NCI-H460 (cell line): Measurements from ENCODE around the gene DYSF. TPM values are rescaled to one million over a fixed set of nuclear protein-coding genes. Genes with fewer than 3 reads are reported as not detected.
"Not testable (repeated sequence)": the region's sequence is repeated elsewhere in the genome, so short reads cannot be mapped to it uniquely, and the experiment has no call there.

Experiments
- DNase-seq: peaks from one replicate; pipeline ENCODE4 v3.0.0-alpha.2; 2016; ENCODE audit warnings: low read depth; ENCODE audit errors: extremely low read depth
- total RNA-seq: library from RNA; depleted of rRNA; stranded (reverse); fragments of >200 nt; shearing (Covaris generic); gene quantifications from 2 replicates; pipeline ENCODE4 v1.2.3, GENCODE V29; 2014

The DYSF gene
- total RNA-seq, 1 experiment from 2014 or later: 3.4 TPM

- DNase-seq: no peak
These were observed 177.3 kb downstream of the DYSF start for GRCh38 chr2:71630454-71631328.

GRCh38 chr2:71631411-71631931 lies 178.1 kb downstream of the DYSF start:
- DNase-seq: no peak

GRCh38 chr2:71633086-71633485 lies 179.7 kb downstream of the DYSF start:
- no peak for DNase-seq

- DNase-seq: no peak
These were observed 181.2 kb downstream of the DYSF start for GRCh38 chr2:71634567-71634966.

GRCh38 chr2:71635798-71636197 lies 182.4 kb downstream of the DYSF start:
- DNase-seq: no peak

GRCh38 chr2:71637168-71637567 lies 183.8 kb downstream of the DYSF start:
- DNase-seq: no peak

- no peak for DNase-seq
These were observed 184.4 kb downstream of the DYSF start for GRCh38 chr2:71637736-71638135.

- no peak for DNase-seq
These were observed 186.4 kb downstream of the DYSF start for GRCh38 chr2:71639735-71640134.

- no peak for DNase-seq
These were observed 187.1 kb downstream of the DYSF start for GRCh38 chr2:71640489-71640888.

GRCh38 chr2:71643674-71644357 lies 190.5 kb downstream of the DYSF start:
- no peak for DNase-seq

GRCh38 chr2:71646028-71646427 lies 192.7 kb downstream of the DYSF start:
- no peak for DNase-seq

GRCh38 chr2:71647356-71647755 lies 194.0 kb downstream of the DYSF start:
- no peak for DNase-seq

- no peak for DNase-seq
These were observed 202.1 kb downstream of the DYSF start for GRCh38 chr2:71655498-71655897.

GRCh38 chr2:71658256-71658655 lies 204.9 kb downstream of the DYSF start:
- not testable (repeated sequence) for DNase-seq

GRCh38 chr2:71658771-71659170 lies 205.4 kb downstream of the DYSF start:
- DNase-seq: no peak

GRCh38 chr2:71659868-71660518 lies 206.6 kb downstream of the DYSF start:
- no peak for DNase-seq

GRCh38 chr2:71661782-71662181 lies 208.4 kb downstream of the DYSF start:
- DNase-seq: no peak

GRCh38 chr2:71662665-71663394 lies 209.5 kb downstream of the DYSF start:
- DNase-seq: no peak

GRCh38 chr2:71664161-71664560 lies 210.8 kb downstream of the DYSF start:
- DNase-seq: no peak
